PFSK-1 (cell line): ENCODE measurements around the gene ADGRG3.

Experiments used
- FOXP2 ChIP-seq: optimal IDR thresholded peaks from 2 replicates; pipeline ENCODE3; 2011; ENCODE audit warnings: borderline replicate concordance, control low read depth, inconsistent platforms; ENCODE audit not compliant: insufficient read depth; ENCODE audit errors: extremely low read length, extremely low read depth
- POLR2AphosphoS5 ChIP-seq: IDR thresholded peaks from 2 replicates; pipeline ENCODE4 v1.6.1; 2012; ENCODE audit warnings: low read depth, mild to moderate bottlenecking, control low read depth, low read length, moderate library complexity
- REST ChIP-seq, 2 experiments: IDR thresholded peaks; 2 replicates each; pipeline versions ENCODE4 v1.6.1 to v1.8.0; 2011 to 2012; ENCODE audit warnings: low read depth in 2 of 2, low read length in 2 of 2, control low read depth in 1 of 2, inconsistent platforms in 1 of 2, mild to moderate bottlenecking in 1 of 2, moderate library complexity in 1 of 2; ENCODE audit not compliant: insufficient read depth in 1 of 2
- SIN3A ChIP-seq: IDR thresholded peaks from 2 replicates; pipeline ENCODE4 v1.6.1; 2012; ENCODE audit warnings: mild to moderate bottlenecking, low read length, moderate library complexity, borderline replicate concordance; ENCODE audit not compliant: insufficient read depth
- TAF1 ChIP-seq: IDR thresholded peaks from 2 replicates; pipeline ENCODE4 v1.6.1; 2012; ENCODE audit warnings: low read length, control low read depth, borderline replicate concordance; ENCODE audit not compliant: insufficient read depth

Gene ADGRG3

DNA sequence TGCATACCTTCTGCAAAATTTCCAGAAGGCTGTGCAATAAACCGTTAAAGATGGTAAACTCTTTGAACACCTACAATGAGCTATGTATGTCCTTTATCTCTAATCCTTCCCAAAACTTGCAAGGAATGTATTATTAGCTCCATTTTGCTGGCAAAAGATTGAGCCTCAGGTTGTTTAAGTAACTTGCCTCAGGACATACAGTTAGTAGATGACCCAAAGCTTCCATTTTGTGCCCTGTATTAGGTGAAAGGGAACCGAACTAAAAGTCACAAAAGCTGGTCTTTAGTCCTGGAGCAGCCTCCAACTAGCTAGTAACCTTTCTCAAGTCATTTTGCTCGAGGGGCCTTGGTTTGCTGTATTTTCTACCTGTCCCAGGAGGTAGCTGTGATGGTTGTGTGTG is 4.3 kb downstream of the ADGRG3 start:
- TF ChIP-seq SIN3A (no peak), TAF1 (no peak), REST (IDR thresholded peaks at IDR 0.05; ENCODE audit: insufficient read depth in 1 of 2, low read depth in 2 of 2, low read length in 2 of 2) (no peak), FOXP2 (no peak)

DNA sequence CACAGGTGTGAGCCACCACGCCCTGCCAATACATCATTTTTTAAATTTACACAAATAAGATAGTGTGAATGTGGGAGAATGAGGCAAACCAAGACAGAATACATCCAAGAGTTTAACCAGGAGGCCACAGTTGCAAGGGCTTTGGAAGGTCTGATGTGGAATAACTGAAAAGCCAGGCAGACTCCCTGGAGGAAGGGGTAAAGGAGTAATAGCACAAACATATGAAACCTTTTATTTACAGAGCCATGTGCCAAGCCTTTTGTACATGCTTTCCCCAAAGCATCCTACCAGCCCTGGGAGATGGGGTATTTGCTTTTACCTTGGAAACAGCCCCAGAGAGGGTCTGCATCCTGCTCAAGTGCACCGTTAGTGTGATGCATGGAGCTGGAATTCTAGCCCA is 4.7 kb downstream of the ADGRG3 start:
- TF ChIP-seq TAF1 (no peak), POLR2AphosphoS5 (no peak), SIN3A (no peak), FOXP2 (no peak), REST (IDR thresholded peaks at IDR 0.05; ENCODE audit: insufficient read depth in 1 of 2, low read depth in 2 of 2, low read length in 2 of 2) (no peak)

- TF ChIP-seq SIN3A (no peak), FOXP2 (no peak), POLR2AphosphoS5 (no peak), TAF1 (no peak), REST (IDR thresholded peaks at IDR 0.05; ENCODE audit: insufficient read depth in 1 of 2, low read depth in 2 of 2, low read length in 2 of 2) (no peak)
These were observed 7.8 kb downstream of the ADGRG3 start for GRCh38 chr16:57675741-57676551.

DNA sequence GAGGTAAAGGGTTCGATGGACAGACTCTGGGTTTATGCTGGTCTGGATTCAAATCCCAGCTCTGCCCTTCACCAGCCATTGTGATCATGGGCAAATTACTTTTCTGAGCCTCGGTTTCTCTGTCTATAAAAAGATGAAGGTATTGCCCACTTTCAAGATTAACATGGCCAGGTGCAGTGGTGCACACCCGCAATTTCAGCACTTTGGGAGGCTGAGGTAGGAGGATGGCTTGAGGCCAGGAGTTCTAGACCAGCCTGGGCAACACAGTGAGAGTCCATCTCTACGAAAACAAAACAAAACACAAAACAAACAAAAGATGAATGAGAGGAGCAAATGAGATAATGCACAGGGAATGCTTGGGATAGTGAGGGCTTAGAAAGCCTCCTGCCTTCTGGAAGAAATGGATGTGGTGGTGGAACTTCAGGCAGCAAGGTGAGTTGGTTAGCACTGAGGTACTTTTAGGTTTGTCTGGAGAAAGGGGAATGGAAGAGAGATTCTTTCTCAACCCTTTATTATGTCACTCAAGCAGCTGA is 8.5 kb downstream of the ADGRG3 start:
- TF ChIP-seq POLR2AphosphoS5 (no peak), REST (IDR thresholded peaks at IDR 0.05; ENCODE audit: insufficient read depth in 1 of 2, low read depth in 2 of 2, low read length in 2 of 2) (no peak), TAF1 (no peak), SIN3A (no peak), FOXP2 (no peak)
